Ureter (tissue), 1 donor: ENCODE data around the gene GRB2. TPM values are rescaled to one million over a fixed set of nuclear protein-coding genes. Genes with fewer than 3 reads are reported as not detected.
"Not testable (repeated sequence)": the region's sequence is repeated elsewhere in the genome, so short reads cannot be mapped to it uniquely, and the experiment has no call there.

Source experiments
- DNase-seq: peaks from one replicate; pipeline ENCODE4 v3.0.0-alpha.2; 2020; ENCODE audit warnings: low spot score
- total RNA-seq: library from RNA; stranded (reverse); gene quantifications from one replicate; pipeline ENCODE4 v1.2.4, GENCODE V29; 2023
- donor health status: DM: yes; HTN: yes; CAD: no.

The GRB2 gene
- 79.0 TPM for total RNA-seq

- DNase-seq, result peak; percentile 99
Measured at GRCh38 chr17:75405365-75406221, at the start of gene GRB2. Gene GRB2, minus strand, starts transcription at chr17:75405678. Its CDS starts 12,050 bp downstream, at chr17:75393628.

- not testable (repeated sequence) for DNase-seq
Measured at GRCh38 chr17:75454672-75455071, 49.2 kb upstream of the GRB2 start.

GRCh38 chr17:75454193-75454592, 48.7 kb upstream of the GRB2 start:
- DNase-seq, result no peak

- DNase-seq, result no peak
Measured at GRCh38 chr17:75450270-75450669, 44.8 kb upstream of the GRB2 start.

GRCh38 chr17:75447951-75448856, 42.7 kb upstream of the GRB2 start:
- DNase-seq, result no peak

- DNase-seq, result not testable (repeated sequence)
Measured at GRCh38 chr17:75445896-75446295, 40.4 kb upstream of the GRB2 start.

- DNase-seq, result no peak
Measured at GRCh38 chr17:75445296-75445695, 39.8 kb upstream of the GRB2 start.

- no peak for DNase-seq
Measured at GRCh38 chr17:75442168-75443103, 37.0 kb upstream of the GRB2 start.

GRCh38 chr17:75440738-75441448, 35.4 kb upstream of the GRB2 start:
- DNase-seq, result no peak

- no peak for DNase-seq
Measured at GRCh38 chr17:75439287-75439686, 33.8 kb upstream of the GRB2 start.

- DNase-seq, result not testable (repeated sequence)
Measured at GRCh38 chr17:75437404-75437803, 31.9 kb upstream of the GRB2 start.

- not testable (repeated sequence) for DNase-seq
Measured at GRCh38 chr17:75434433-75434832, 29.0 kb upstream of the GRB2 start.

- no peak for DNase-seq
Measured at GRCh38 chr17:75433218-75433783, 27.8 kb upstream of the GRB2 start.

- DNase-seq, result no peak
Measured at GRCh38 chr17:75430159-75430974, 24.9 kb upstream of the GRB2 start.

- DNase-seq, result no peak
Measured at GRCh38 chr17:75428543-75429469, 23.3 kb upstream of the GRB2 start.

GRCh38 chr17:75418531-75418930, 13.1 kb upstream of the GRB2 start:
- DNase-seq, result no peak

GRCh38 chr17:75417054-75417580, 11.6 kb upstream of the GRB2 start:
- no peak for DNase-seq

GRCh38 chr17:75416006-75416405, 10.5 kb upstream of the GRB2 start:
- no peak for DNase-seq
